Activated T-helper 2 cell treated with anti-CD3 and anti-CD28 coated beads, Interferon-gamma antibody, Interleukin-2, Interleukin-4, amounts not matched to agents 10 μg/mL and 5 μg/mL and 100 μg/mL, durations not matched to agents 14 hours and 24 hours and 36 hours (primary cell): ENCODE results near the gene LSMEM2. TPM values are rescaled to one million over a fixed set of nuclear protein-coding genes. Genes with fewer than 3 reads are reported as not detected.

Experiments used
- DNase-seq: peaks from one replicate; pipeline ENCODE4 v3.0.0; 2021; ENCODE audit warnings: low spot score
- H3K27ac Mint-ChIP-seq: one replicate; pipeline ENCODE4 v1.8.0; 2021; ENCODE audit warnings: mixed read lengths
- H3K27me3 Mint-ChIP-seq: one replicate; pipeline ENCODE4 v1.8.0; 2021; ENCODE audit warnings: low read depth, mixed read lengths
- H3K36me3 Mint-ChIP-seq: one replicate; pipeline ENCODE4 v1.8.0; 2021; ENCODE audit warnings: low read depth, mixed read lengths
- H3K4me1 Mint-ChIP-seq: one replicate; pipeline ENCODE4 v1.8.0; 2021; ENCODE audit warnings: low read depth, mixed read lengths
- H3K4me3 Mint-ChIP-seq: one replicate; pipeline ENCODE4 v1.8.0; 2021; ENCODE audit warnings: low read depth, mild to moderate bottlenecking, moderate library complexity, mixed read lengths
- H3K9me3 Mint-ChIP-seq: one replicate; pipeline ENCODE4 v1.8.0; 2021; ENCODE audit warnings: mixed read lengths
- intact Hi-C: fragments of 100-400 bp; cut with micrococcal nuclease; formaldehyde crosslinking; loops from one replicate; pipeline ENCODE4 v1.15.1; 2023
- total RNA-seq: library from RNA; stranded (reverse); gene quantifications from 2 replicates; pipeline ENCODE4 v1.2.3, GENCODE V29; 2022

Gene LSMEM2
- not detected in 2 replicates for total RNA-seq

DNA sequence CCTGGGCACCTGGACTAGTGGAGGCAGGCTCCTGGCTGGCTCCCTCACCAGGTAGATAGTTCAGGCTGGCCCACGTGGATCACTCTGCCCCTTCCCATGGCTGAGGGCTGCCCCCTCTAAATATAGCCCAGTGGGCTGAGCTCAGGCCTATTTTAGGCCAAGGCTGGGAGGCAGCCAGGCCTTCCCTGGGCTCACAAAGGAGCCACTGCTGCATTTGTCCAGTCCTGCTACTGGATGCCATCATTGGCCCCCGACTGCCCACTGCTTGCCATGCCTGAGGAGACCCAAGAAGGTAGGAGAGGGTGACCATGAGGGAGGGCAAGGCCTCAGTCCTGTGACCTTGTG is at the start of gene LSMEM2:
Gene LSMEM2 (plus strand): TSS at position 208 of the 345 bp plus-strand sequence. CDS start 27 bp downstream, at position 235.
- no peak within 1 kb of the TSS for H3K4me3 Mint-ChIP-seq
- intact Hi-C loops, result no loop called here
- H3K36me3 Mint-ChIP-seq, result no peaks in the 10 kb centered on the region
- H3K4me1 Mint-ChIP-seq, result peaks cover 9% of the 10 kb centered on the region
- no peaks in the 10 kb centered on the region for H3K9me3 Mint-ChIP-seq
- H3K27me3 Mint-ChIP-seq, result peaks cover 31% of the 10 kb centered on the region
- no peak within 1 kb of the TSS for H3K27ac Mint-ChIP-seq
- no peak for DNase-seq

DNA sequence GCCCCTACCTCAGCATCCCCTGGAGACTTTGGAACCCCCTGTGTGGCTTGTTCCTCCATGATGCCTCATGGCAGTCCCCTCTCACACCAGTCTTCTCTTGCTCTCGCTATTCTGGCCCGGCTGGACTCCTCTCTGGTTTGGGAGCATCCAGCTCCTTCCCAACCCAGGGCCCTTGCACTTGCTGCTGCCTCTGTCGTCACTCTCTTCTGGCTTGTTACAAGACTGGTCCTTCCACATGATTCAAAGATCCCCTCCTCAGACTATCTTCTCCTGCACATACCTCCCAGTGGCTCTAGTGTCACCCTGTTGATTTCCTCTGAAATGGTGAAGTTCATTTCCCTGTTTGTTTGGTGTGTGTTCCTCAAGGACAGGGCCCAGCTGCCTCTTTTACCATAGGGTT is 49.4 kb upstream of the LSMEM2 start:
- Mint-ChIP-seq H3K27me3 (peaks cover 2% of the 10 kb centered on the region), H3K27ac (no peak overlapping the region), H3K9me3 (no peaks in the 10 kb centered on the region), H3K4me1 (peaks cover 17% of the 10 kb centered on the region), H3K4me3 (peak overlapping the region; percentile 23), H3K36me3 (peaks cover 2% of the 10 kb centered on the region)
- intact Hi-C loops, result no loop called here
- no peak for DNase-seq

DNA sequence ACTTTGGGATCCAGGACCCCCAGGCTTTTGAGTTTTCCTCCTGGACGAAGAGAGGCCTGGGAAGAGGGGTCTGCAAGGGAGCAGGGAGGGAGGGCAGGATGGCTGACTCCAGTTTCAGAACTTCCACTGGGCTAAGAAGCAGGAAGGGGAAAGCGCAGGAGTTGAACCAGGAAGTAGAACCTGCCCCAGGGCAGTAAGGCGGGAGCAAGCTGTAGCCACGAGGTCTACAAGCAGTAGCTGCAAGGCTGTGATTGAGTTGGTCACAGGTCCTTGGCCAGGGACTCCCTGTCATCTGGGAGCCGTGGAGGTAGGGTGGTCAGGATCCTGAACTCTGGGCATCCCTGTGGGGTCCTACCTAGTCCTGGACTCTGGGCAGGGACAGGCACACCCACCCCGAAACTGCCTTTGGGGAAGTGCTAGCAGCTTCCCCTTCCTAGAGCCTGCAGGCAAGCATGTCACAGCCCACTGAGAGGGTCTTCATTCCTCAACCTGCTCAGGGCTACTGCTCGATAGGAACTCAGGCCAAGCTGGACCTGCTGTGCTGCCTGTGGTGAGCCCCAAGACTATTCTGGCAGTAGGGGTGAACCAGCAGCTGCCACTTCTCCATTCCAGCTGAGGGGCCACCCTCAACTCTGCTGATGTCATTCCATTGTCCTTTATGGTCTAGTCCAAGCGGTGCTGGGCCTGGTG is 48.6 kb upstream of the LSMEM2 start:
- Mint-ChIP-seq H3K27ac (no peak overlapping the region), H3K4me3 (no peak overlapping the region), H3K27me3 (no peaks in the 10 kb centered on the region), H3K36me3 (peaks cover 2% of the 10 kb centered on the region), H3K4me1 (peaks cover 17% of the 10 kb centered on the region), H3K9me3 (no peaks in the 10 kb centered on the region)
- intact Hi-C loops, result no loop called here
- no peak for DNase-seq

- Mint-ChIP-seq H3K27ac (no peak overlapping the region), H3K9me3 (no peaks in the 10 kb centered on the region), H3K27me3 (no peaks in the 10 kb centered on the region), H3K4me3 (no peak overlapping the region), H3K4me1 (peaks cover 18% of the 10 kb centered on the region), H3K36me3 (peaks cover 2% of the 10 kb centered on the region)
- no peak for DNase-seq
- intact Hi-C loops, result no loop called here
Observed at GRCh38 chr3:50230794-50231125, 48.1 kb upstream of the LSMEM2 start.

DNA sequence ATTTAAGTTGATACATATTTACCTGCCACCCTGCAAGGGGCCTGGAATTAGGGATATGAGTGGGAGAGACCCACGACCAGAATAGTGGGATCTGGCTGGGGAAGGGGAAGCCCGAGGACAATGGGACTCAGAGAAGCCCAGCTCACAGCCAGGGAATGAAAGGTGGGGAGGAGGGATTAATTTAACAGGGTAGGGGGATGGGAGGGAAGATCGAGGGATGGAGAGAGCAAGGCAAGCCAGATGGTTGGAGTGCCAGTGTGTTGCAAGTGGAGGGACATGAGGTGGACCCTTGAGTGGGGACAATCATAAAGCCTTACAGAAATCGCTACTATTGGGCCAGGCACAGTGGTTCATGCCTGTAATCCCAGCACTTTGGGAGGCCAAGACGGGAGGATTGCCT is 47.3 kb upstream of the LSMEM2 start:
- Mint-ChIP-seq H3K27me3 (no peaks in the 10 kb centered on the region), H3K4me1 (peaks cover 14% of the 10 kb centered on the region), H3K9me3 (no peaks in the 10 kb centered on the region), H3K4me3 (no peak overlapping the region), H3K27ac (no peak overlapping the region), H3K36me3 (peaks cover 5% of the 10 kb centered on the region)
- intact Hi-C loops, result no loop called here
- no peak for DNase-seq

DNA sequence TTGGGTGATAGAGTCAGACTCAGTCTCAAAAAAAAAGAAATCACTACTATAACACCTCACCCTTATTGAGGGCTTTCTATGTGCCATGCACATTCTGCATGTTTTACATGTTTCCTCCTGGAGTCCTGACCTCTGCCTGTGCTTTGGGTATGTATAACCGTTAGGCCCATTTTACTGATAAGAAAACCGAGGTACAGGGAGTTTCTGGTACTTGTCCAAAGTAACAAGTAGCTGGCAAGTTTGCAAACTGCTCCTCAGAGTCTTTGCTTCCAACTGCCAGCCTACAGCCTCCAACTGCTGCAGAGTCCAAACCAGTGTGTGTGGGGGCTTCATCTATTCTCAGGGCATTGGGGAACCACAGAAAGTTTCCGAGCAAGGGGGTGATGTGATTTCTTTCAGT is 46.6 kb upstream of the LSMEM2 start:
- no peaks in the 10 kb centered on the region for H3K27me3 Mint-ChIP-seq
- peaks cover 11% of the 10 kb centered on the region for H3K4me1 Mint-ChIP-seq
- H3K36me3 Mint-ChIP-seq, result peaks cover 12% of the 10 kb centered on the region
- no peak for DNase-seq
- intact Hi-C loops, result no loop called here
- no peak overlapping the region for H3K27ac Mint-ChIP-seq
- H3K4me3 Mint-ChIP-seq, result no peak overlapping the region
- H3K9me3 Mint-ChIP-seq, result no peaks in the 10 kb centered on the region

- peaks cover 18% of the 10 kb centered on the region for H3K36me3 Mint-ChIP-seq
- H3K9me3 Mint-ChIP-seq, result no peaks in the 10 kb centered on the region
- no peak for DNase-seq
- H3K4me3 Mint-ChIP-seq, result no peak overlapping the region
- peaks cover 11% of the 10 kb centered on the region for H3K4me1 Mint-ChIP-seq
- intact Hi-C loops, result no loop called here
- no peak overlapping the region for H3K27ac Mint-ChIP-seq
- no peaks in the 10 kb centered on the region for H3K27me3 Mint-ChIP-seq
Observed at GRCh38 chr3:50233176-50233575, 45.7 kb upstream of the LSMEM2 start.

- Mint-ChIP-seq H3K9me3 (no peaks in the 10 kb centered on the region), H3K4me3 (peak within 1 kb of the TSS; percentile 95), H3K4me1 (peaks cover 24% of the 10 kb centered on the region), H3K36me3 (peaks cover 37% of the 10 kb centered on the region), H3K27me3 (no peaks in the 10 kb centered on the region), H3K27ac (peak within 1 kb of the TSS; percentile 89)
- intact Hi-C loops, result loop anchor here (2.0 to 5.0 kb wide), 4 partner anchors 63 to 366 kb away; partner anchors contain the start of genes HYAL2, HYAL3 and NAA80
- DNase-seq, result peak; percentile 99
Observed at GRCh38 chr3:50235716-50236483, 43.0 kb upstream of the LSMEM2 start, which contains the start of gene GNAI2. Gene GNAI2, plus strand, starts transcription at chr3:50236204. Its CDS starts 132 bp downstream, at chr3:50236336.

DNA sequence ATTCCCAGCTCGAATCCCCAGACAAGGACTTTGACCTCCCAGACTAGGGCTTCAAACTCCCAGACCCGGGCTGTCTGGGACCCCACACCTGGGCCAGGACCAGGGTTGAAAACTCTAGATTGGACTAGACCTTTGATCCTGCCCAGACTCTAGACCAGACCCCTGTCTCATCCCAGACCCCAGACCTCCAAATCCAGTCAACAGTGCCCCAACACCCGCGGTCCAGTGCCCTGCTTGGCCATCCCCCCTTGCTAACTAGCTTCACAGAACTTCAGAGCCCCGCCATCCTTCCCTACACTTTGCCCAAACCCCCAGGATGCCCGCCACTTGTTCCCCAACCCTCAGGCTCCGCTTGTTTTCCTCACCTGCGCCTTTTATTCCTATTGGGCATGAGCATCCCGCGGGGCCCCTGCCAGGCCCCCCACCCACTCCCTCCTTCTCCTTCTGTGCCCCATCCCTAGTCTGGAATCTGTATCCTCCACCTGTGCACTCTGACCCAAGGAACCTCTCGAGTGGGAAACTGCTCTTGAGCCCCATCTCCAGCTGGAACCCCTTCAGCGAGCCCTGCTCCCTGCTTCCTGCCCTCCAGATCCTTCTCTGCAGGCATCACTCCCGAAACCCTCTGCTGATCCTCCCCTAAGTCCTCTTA is 42.3 kb upstream of the LSMEM2 start:
- Mint-ChIP-seq H3K4me1 (peaks cover 31% of the 10 kb centered on the region), H3K27me3 (no peaks in the 10 kb centered on the region), H3K27ac (peak overlapping the region; percentile 89), H3K36me3 (peaks cover 39% of the 10 kb centered on the region), H3K4me3 (peak overlapping the region; percentile 95), H3K9me3 (no peaks in the 10 kb centered on the region)
- intact Hi-C loops, result loop anchor here (2.0 to 5.0 kb wide), 4 partner anchors 62 to 366 kb away; partner anchors contain the start of genes HYAL2, HYAL3 and NAA80
- no peak for DNase-seq

DNA sequence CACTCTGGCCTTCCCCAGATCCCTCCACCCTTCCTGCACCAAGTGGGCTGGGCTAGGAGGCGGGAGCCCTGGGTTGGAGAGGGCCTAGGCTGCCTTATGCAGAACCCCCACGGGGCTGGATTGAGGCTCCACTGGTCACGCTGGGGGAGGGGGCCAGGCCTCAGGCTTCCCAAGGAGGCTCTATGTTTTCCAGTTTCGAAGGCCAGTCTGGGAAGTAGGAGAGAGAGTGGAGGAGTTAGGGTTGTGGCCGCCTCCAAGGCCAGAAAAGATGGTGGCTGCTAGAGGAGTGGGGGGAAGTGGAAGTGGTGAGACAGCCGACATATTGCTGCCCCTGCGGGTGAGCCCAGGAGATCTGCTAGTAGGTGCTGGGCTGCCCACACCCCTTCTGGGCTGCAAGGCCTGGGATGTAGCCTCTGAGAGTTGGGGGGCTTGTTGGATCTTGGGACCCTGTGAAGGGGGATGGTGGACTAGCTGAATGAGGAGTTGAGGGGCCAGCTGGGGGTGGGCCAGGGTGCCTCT is 41.7 kb upstream of the LSMEM2 start:
- H3K4me1 Mint-ChIP-seq, result peaks cover 36% of the 10 kb centered on the region
- peak overlapping the region; percentile 89 for H3K27ac Mint-ChIP-seq
- intact Hi-C loops, result loop anchor here (2.0 to 5.0 kb wide), 4 partner anchors 62 to 365 kb away; partner anchors contain the start of genes HYAL2, HYAL3 and NAA80
- peak; percentile 37 for DNase-seq
- no peaks in the 10 kb centered on the region for H3K27me3 Mint-ChIP-seq
- H3K4me3 Mint-ChIP-seq, result peak overlapping the region; percentile 95
- H3K36me3 Mint-ChIP-seq, result peaks cover 43% of the 10 kb centered on the region
- no peaks in the 10 kb centered on the region for H3K9me3 Mint-ChIP-seq

- DNase-seq, result peak; percentile 85
- Mint-ChIP-seq H3K27ac (peak overlapping the region; percentile 89), H3K9me3 (no peaks in the 10 kb centered on the region), H3K4me3 (peak overlapping the region; percentile 95), H3K4me1 (peaks cover 43% of the 10 kb centered on the region), H3K36me3 (peaks cover 47% of the 10 kb centered on the region), H3K27me3 (no peaks in the 10 kb centered on the region)
- intact Hi-C loops, result loop anchor here (1.0 to 5.0 kb wide), 6 partner anchors 8 to 364 kb away; partner anchors contain the start of genes HYAL2, HYAL3 and NAA80
Observed at GRCh38 chr3:50237754-50238548, 40.9 kb upstream of the LSMEM2 start.

DNA sequence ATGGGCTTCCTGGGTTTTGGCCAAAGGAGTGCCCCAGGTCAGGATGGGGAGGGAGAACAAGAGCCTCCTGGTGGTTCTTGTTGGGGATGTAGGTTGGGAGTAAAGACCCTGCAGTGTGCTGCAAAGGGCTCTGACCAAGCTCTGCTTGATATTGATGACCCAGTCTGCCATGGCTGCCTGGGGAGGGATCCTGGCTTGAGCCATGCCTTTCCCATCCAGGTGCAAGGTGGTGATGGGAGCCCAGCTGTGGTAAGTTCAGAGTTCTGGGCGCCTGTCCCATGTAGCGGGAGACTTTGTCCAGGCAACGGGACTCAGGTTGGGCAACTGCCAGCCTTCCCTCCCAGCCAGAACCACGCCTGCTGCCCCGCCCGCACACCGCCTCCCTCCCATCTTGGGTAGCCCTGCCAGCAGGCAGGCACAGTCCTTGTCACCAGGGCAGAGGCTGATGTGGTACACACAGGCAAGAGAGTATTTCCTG is 40.3 kb upstream of the LSMEM2 start:
- peak overlapping the region; percentile 89 for H3K27ac Mint-ChIP-seq
- no peaks in the 10 kb centered on the region for H3K9me3 Mint-ChIP-seq
- intact Hi-C loops, result loop anchor here (1.0 to 5.0 kb wide), 5 partner anchors 8 to 364 kb away; partner anchors contain the start of gene HYAL2
- peaks cover 48% of the 10 kb centered on the region for H3K4me1 Mint-ChIP-seq
- H3K27me3 Mint-ChIP-seq, result no peaks in the 10 kb centered on the region
- H3K4me3 Mint-ChIP-seq, result peak overlapping the region; percentile 95
- H3K36me3 Mint-ChIP-seq, result peaks cover 50% of the 10 kb centered on the region
- no peak for DNase-seq
